HG02970 (cell line): Measurements from ENCODE around the gene GPRC5C.
"Not testable (repeated sequence)": the region's sequence is repeated elsewhere in the genome, so short reads cannot be mapped to it uniquely, and the experiment has no call there.

ENCODE experiments used
- ATAC-seq: cut with Tn5 transposase; IDR thresholded peaks from one replicate; pipeline ENCODE4 v1.9.1; 2021; ENCODE audit warnings: mild to moderate bottlenecking, moderate library complexity, moderate number of reproducible peaks; ENCODE audit not compliant: unreplicated experiment, low FRiP score

The GPRC5C gene

GRCh38 chr17:74405311-74405710, 26.6 kb upstream of the GPRC5C start:
- not testable (repeated sequence) for ATAC-seq

GRCh38 chr17:74407384-74407783, 24.5 kb upstream of the GPRC5C start:
- ATAC-seq, result no peak

- ATAC-seq, result no peak
These were observed 23.6 kb upstream of the GPRC5C start for GRCh38 chr17:74408262-74408661.

GRCh38 chr17:74408815-74409214, 23.1 kb upstream of the GPRC5C start:
- no peak for ATAC-seq

GRCh38 chr17:74410001-74410443, 21.9 kb upstream of the GPRC5C start:
- no peak for ATAC-seq

- no peak for ATAC-seq
These were observed 19.3 kb upstream of the GPRC5C start for GRCh38 chr17:74412581-74412980.

GRCh38 chr17:74413491-74413890, 18.4 kb upstream of the GPRC5C start:
- no peak for ATAC-seq

- ATAC-seq, result no peak
These were observed 17.4 kb upstream of the GPRC5C start for GRCh38 chr17:74414510-74414909.

GRCh38 chr17:74415608-74416396, 16.1 kb upstream of the GPRC5C start:
- no peak for ATAC-seq

- ATAC-seq, result peak; percentile 57
These were observed 14.5 kb upstream of the GPRC5C start for GRCh38 chr17:74417178-74418045.

GRCh38 chr17:74419928-74420411, 11.9 kb upstream of the GPRC5C start:
- no peak for ATAC-seq

- no peak for ATAC-seq
These were observed 7.8 kb upstream of the GPRC5C start for GRCh38 chr17:74424117-74424516.

GRCh38 chr17:74424657-74425056, 7.2 kb upstream of the GPRC5C start:
- no peak for ATAC-seq

GRCh38 chr17:74426551-74427047, 5.3 kb upstream of the GPRC5C start:
- ATAC-seq, result no peak

GRCh38 chr17:74427048-74427762, 4.7 kb upstream of the GPRC5C start:
- no peak for ATAC-seq

- ATAC-seq, result no peak
These were observed 4.1 kb upstream of the GPRC5C start for GRCh38 chr17:74427763-74428153.

GRCh38 chr17:74429604-74430384, 2.1 kb upstream of the GPRC5C start:
- ATAC-seq, result no peak

GRCh38 chr17:74430385-74430705, 1.5 kb upstream of the GPRC5C start:
- no peak for ATAC-seq

- no peak for ATAC-seq
These were observed 951 bp upstream of the GPRC5C start for GRCh38 chr17:74430706-74431567.
